HepG2 (cell line): Measurements from ENCODE around the gene RNF40. TPM values are rescaled to one million over a fixed set of nuclear protein-coding genes. Genes with fewer than 3 reads are reported as not detected.

Experiments
- DRAP1 ChIP-seq: IDR thresholded peaks from 2 replicates; pipeline ENCODE4 v1.6.1; 2016; ENCODE audit warnings: missing genetic modification reagents, missing compliant biosample characterization
- GABPB1 ChIP-seq: IDR thresholded peaks from 2 replicates; pipeline ENCODE4 v1.6.1; 2016; ENCODE audit warnings: mild to moderate bottlenecking, missing genetic modification reagents, moderate library complexity, missing compliant biosample characterization
- HHEX ChIP-seq: IDR thresholded peaks from 2 replicates; pipeline ENCODE4 v1.6.1; 2016; ENCODE audit warnings: control low read depth
- HMGXB3 ChIP-seq: sonication (generic); formaldehyde crosslinking; IDR thresholded peaks from 2 replicates; pipeline ENCODE4 v1.4.0; 2020; ENCODE audit warnings: missing genetic modification reagents, borderline replicate concordance
- HNRNPL ChIP-seq: fragments of 200-400 bp; formaldehyde crosslinking; IDR thresholded peaks from 2 replicates; pipeline ENCODE4 v1.6.1; 2017; ENCODE audit warnings: mild to moderate bottlenecking, low read depth, low read length
- NPAS2 ChIP-seq: sonication (generic); formaldehyde crosslinking; IDR thresholded peaks from 2 replicates; pipeline ENCODE4 v1.8.0; 2022; ENCODE audit warnings: mild to moderate bottlenecking, missing genetic modification reagents, borderline replicate concordance
- PCBP1 ChIP-seq: fragments of 200-400 bp; formaldehyde crosslinking; IDR thresholded peaks from 2 replicates; pipeline ENCODE4 v1.6.1; 2017; ENCODE audit warnings: mild to moderate bottlenecking, low read depth, low read length, borderline replicate concordance
- PLSCR1 ChIP-seq: sonication (generic); formaldehyde crosslinking; IDR thresholded peaks from 2 replicates; pipeline ENCODE4 v1.5.0; 2020; ENCODE audit warnings: missing genetic modification reagents, mild to moderate bottlenecking, borderline replicate concordance
- SP140L ChIP-seq: sonication (generic); formaldehyde crosslinking; IDR thresholded peaks from 2 replicates; pipeline ENCODE4 v1.4.0; 2020; ENCODE audit warnings: missing genetic modification reagents, borderline replicate concordance
- STAT6 ChIP-seq: sonication (generic); formaldehyde crosslinking; IDR thresholded peaks from 2 replicates; pipeline ENCODE4 v1.4.0; 2020; ENCODE audit warnings: missing genetic modification reagents, mild to moderate bottlenecking, borderline replicate concordance
- XRCC5 ChIP-seq: fragments of 200-400 bp; formaldehyde crosslinking; optimal IDR thresholded peaks from 2 replicates; pipeline ENCODE3; 2017; ENCODE audit warnings: mild to moderate bottlenecking, low read length
- ZBTB8A ChIP-seq: sonication (generic); formaldehyde crosslinking; IDR thresholded peaks from 2 replicates; pipeline ENCODE4 v1.4.0; 2020; ENCODE audit warnings: mild to moderate bottlenecking, low read depth, missing genetic modification reagents, borderline replicate concordance
- ZFAT ChIP-seq: sonication (generic); formaldehyde crosslinking; conservative IDR thresholded peaks from 2 replicates; pipeline ENCODE4 v1.8.1; 2023; ENCODE audit warnings: missing genetic modification reagents, inconsistent platforms
- ZMYM2 ChIP-seq: sonication (generic); formaldehyde crosslinking; IDR thresholded peaks from 2 replicates; pipeline ENCODE4 v1.8.0; 2022; ENCODE audit warnings: mild to moderate bottlenecking, missing genetic modification reagents
- ZNF687 ChIP-seq: sonication (generic); formaldehyde crosslinking; IDR thresholded peaks from 2 replicates; pipeline ENCODE4 v1.5.1; 2020; ENCODE audit warnings: mild to moderate bottlenecking, missing genetic modification reagents, moderate library complexity
- ZNF776 ChIP-seq: sonication (generic); formaldehyde crosslinking; IDR thresholded peaks from 2 replicates; pipeline ENCODE4 v1.4.0; 2020; ENCODE audit warnings: mild to moderate bottlenecking, missing genetic modification reagents
- polyA plus RNA-seq, 8 experiments: library from polyadenylated mRNA; depleted of rRNA in 3 of 8; stranded (reverse) in 7 of 8; unstranded in 1 of 8; fragments of >200 nt; fragmentation: Illumina TruSeq in 4 of 8; extraction: Trizol in 4 of 8; gene quantifications; 2 replicates each; pipeline versions ENCODE4 v1.2.1 to v1.2.3, GENCODE V29; 2011 to 2016; ENCODE audit warnings: low read depth in 4 of 8, missing spikeins in 1 of 8, mixed read lengths in 1 of 8; ENCODE audit not compliant: insufficient read depth in 1 of 8
- total RNA-seq, 5 experiments: library from RNA; depleted of rRNA; stranded (reverse); fragments of >200 nt; fragmentation: Illumina TruSeq; extraction: Trizol; gene quantifications; 2 replicates each; pipeline ENCODE4 v1.2.3, GENCODE V29; 2016; ENCODE audit warnings: low read depth in 1 of 5

Gene RNF40
- total and polyA plus RNA-seq, 2 of the 13 experiments (the other 11 are each of a cell fraction or from before 2014, with no cell fraction given) = 84.0 to 85.6 TPM

- TF ChIP-seq ZFAT (CRISPR knock-in tag) = no peak
- no peak for TF ChIP-seq HHEX (CRISPR knock-in tag)
- TF ChIP-seq HMGXB3 = no peak
- no peak for TF ChIP-seq XRCC5
- TF ChIP-seq ZBTB8A (CRISPR knock-in tag) = no peak
- TF ChIP-seq PLSCR1 (CRISPR knock-in tag) = no peak
- no peak for TF ChIP-seq DRAP1 (CRISPR knock-in tag)
- no peak for TF ChIP-seq STAT6 (CRISPR knock-in tag)
- no peak for TF ChIP-seq SP140L (CRISPR knock-in tag)
- TF ChIP-seq HNRNPL = no peak
- no peak for TF ChIP-seq ZMYM2 (CRISPR knock-in tag)
- TF ChIP-seq GABPB1 (CRISPR knock-in tag) = peak; percentile 37; the same call in 1 of the 2 replicates
- TF ChIP-seq ZNF687 (CRISPR knock-in tag) = peak; percentile 43; the same call in 1 of the 2 replicates
- 0 out of 2 replicates have a peak, but pooled peaks have one; percentile 57 for TF ChIP-seq ZNF776 (CRISPR knock-in tag)
- TF ChIP-seq PCBP1 = no peak
- TF ChIP-seq NPAS2 (CRISPR knock-in tag) = no peak
Observed at GRCh38 chr16:30777591-30778297, 15.6 kb downstream of the RNF40 start (continued).
